Glutamatergic neuron (in vitro differentiated cells): ENCODE measurements around the gene MINK1. TPM values are rescaled to one million over a fixed set of nuclear protein-coding genes. Genes with fewer than 3 reads are reported as not detected.
A peak's percentile ranks its signal among the peaks of the same experiment; 100 is the strongest.

Experiments
- DNase-seq: peaks from one replicate; pipeline ENCODE4 v3.0.0; 2022
- H3K27ac Mint-ChIP-seq: one replicate; pipeline ENCODE4 v1.8.0; 2020; ENCODE audit warnings: mild to moderate bottlenecking, mixed read lengths, inconsistent platforms; ENCODE audit not compliant: unreplicated experiment
- H3K27me3 Mint-ChIP-seq: one replicate; pipeline ENCODE4 v1.8.0; 2020; ENCODE audit warnings: mild to moderate bottlenecking, moderate library complexity, mixed read lengths, inconsistent platforms; ENCODE audit not compliant: unreplicated experiment
- H3K36me3 Mint-ChIP-seq: one replicate; pipeline ENCODE4 v1.8.0; 2020; ENCODE audit warnings: mild to moderate bottlenecking, mixed read lengths, inconsistent platforms; ENCODE audit not compliant: unreplicated experiment
- H3K4me1 Mint-ChIP-seq: one replicate; pipeline ENCODE4 v1.8.0; 2020; ENCODE audit warnings: mild to moderate bottlenecking, low read depth, mixed read lengths, inconsistent platforms; ENCODE audit not compliant: unreplicated experiment
- H3K4me3 Mint-ChIP-seq: one replicate; pipeline ENCODE4 v1.8.0; 2020; ENCODE audit warnings: mild to moderate bottlenecking, mixed read lengths, inconsistent platforms; ENCODE audit not compliant: unreplicated experiment
- H3K9me3 Mint-ChIP-seq: one replicate; pipeline ENCODE4 v1.8.0; 2020; ENCODE audit warnings: mild to moderate bottlenecking, moderate library complexity, mixed read lengths, inconsistent platforms; ENCODE audit not compliant: unreplicated experiment
- CTCF ChIP-seq: fragments of 200-600 bp; sonication (generic); IDR thresholded peaks from one replicate; pipeline ENCODE4 v1.5.0; 2021; ENCODE audit not compliant: partially characterized antibody, unreplicated experiment
- total RNA-seq: library from RNA; stranded (reverse); fragmentation: NEBNext Ultra II Directional; extraction: Animal tissue kit (Norgen Biotek cat#: 25700); gene quantifications from one replicate; pipeline ENCODE4 v1.2.1, GENCODE V29; 2021; ENCODE audit not compliant: unreplicated experiment

MINK1 gene
- total RNA-seq, 1 donor from 2014 or later: 130 TPM

DNA sequence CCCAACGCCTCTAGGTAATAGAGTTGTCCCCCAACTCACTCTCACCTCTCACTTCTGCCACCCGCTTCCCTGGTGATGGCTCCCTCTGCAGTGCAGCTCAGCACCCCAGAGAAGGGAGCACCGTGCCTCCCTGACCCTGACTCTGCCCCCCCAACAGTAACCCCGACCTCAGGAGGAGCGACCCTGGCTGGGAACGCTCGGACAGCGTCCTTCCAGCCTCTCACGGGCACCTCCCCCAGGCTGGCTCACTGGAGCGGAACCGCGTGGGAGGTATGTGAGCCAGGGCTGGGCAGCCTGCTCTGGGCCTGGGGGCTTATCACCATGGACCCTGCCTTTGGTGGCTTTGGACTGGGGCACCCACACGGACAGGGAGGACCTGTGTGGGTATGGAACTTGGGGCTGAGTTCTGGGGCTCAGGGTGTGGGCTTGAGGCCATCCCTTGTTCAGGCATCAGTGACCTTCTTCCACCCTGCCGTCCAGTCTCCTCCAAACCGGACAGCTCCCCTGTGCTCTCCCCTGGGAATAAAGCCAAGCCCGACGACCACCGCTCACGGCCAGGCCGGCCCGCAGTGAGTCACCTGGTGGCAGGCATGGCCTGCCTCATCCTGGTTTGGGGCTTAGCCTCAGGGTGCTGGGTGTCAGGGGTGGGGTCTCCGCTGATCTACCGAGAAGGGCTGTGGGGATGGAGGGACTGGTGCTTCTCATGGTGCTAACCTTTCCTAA is 59.5 kb downstream of the MINK1 start:
- peaks cover 7% of the 10 kb centered on the region for H3K27me3 Mint-ChIP-seq
- no peak overlapping the region for H3K4me3 Mint-ChIP-seq
- H3K4me1 Mint-ChIP-seq: peaks cover 4% of the 10 kb centered on the region
- no peak for DNase-seq
- no peak for TF ChIP-seq CTCF
- peaks cover 3% of the 10 kb centered on the region for H3K9me3 Mint-ChIP-seq
- no peak overlapping the region for H3K27ac Mint-ChIP-seq
- no peaks in the 10 kb centered on the region for H3K36me3 Mint-ChIP-seq

- Mint-ChIP-seq H3K27me3 (peaks cover 7% of the 10 kb centered on the region), H3K9me3 (peaks cover 3% of the 10 kb centered on the region), H3K27ac (no peak overlapping the region), H3K4me1 (peaks cover 4% of the 10 kb centered on the region), H3K4me3 (no peak overlapping the region), H3K36me3 (no peaks in the 10 kb centered on the region)
- no peak for TF ChIP-seq CTCF
- DNase-seq: no peak
Measured at GRCh38 chr17:4893272-4893671, 60.1 kb downstream of the MINK1 start.

- Mint-ChIP-seq H3K4me3 (no peak overlapping the region), H3K27ac (no peak overlapping the region), H3K36me3 (no peaks in the 10 kb centered on the region), H3K4me1 (peaks cover 7% of the 10 kb centered on the region), H3K9me3 (peaks cover 3% of the 10 kb centered on the region), H3K27me3 (peaks cover 10% of the 10 kb centered on the region)
- no peak for DNase-seq
- TF ChIP-seq CTCF: no peak
Measured at GRCh38 chr17:4893721-4894560, 60.8 kb downstream of the MINK1 start.

DNA sequence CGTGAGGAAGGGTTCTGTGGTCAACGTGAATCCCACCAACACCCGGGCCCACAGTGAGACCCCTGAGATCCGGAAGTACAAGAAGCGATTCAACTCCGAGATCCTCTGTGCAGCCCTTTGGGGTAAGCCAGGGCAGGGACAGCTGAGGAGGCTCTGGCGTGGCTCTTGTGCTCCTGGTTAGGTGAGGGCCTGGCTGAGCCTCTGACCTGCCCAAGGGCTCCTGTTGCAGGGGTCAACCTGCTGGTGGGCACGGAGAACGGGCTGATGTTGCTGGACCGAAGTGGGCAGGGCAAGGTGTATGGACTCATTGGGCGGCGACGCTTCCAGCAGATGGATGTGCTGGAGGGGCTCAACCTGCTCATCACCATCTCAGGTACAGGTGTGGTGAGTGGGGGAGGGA is 62.0 kb downstream of the MINK1 start:
- no peak overlapping the region for H3K27ac Mint-ChIP-seq
- peaks cover 10% of the 10 kb centered on the region for H3K27me3 Mint-ChIP-seq
- H3K4me1 Mint-ChIP-seq: peaks cover 9% of the 10 kb centered on the region
- no peak overlapping the region for H3K4me3 Mint-ChIP-seq
- no peak for DNase-seq
- peaks cover 3% of the 10 kb centered on the region for H3K9me3 Mint-ChIP-seq
- no peaks in the 10 kb centered on the region for H3K36me3 Mint-ChIP-seq
- TF ChIP-seq CTCF: no peak

- Mint-ChIP-seq H3K27me3 (peaks cover 10% of the 10 kb centered on the region), H3K9me3 (peaks cover 3% of the 10 kb centered on the region), H3K36me3 (no peaks in the 10 kb centered on the region), H3K27ac (no peak overlapping the region), H3K4me1 (peaks cover 5% of the 10 kb centered on the region), H3K4me3 (no peak overlapping the region)
- no peak for TF ChIP-seq CTCF
- peak; percentile 60 for DNase-seq
Measured at GRCh38 chr17:4895657-4896331, 62.7 kb downstream of the MINK1 start.
